Neural progenitor cell (in vitro differentiated cells): ENCODE results near the gene ZNF747. TPM values are rescaled to one million over a fixed set of nuclear protein-coding genes. Genes with fewer than 3 reads are reported as not detected.

Source experiments
- DNase-seq: peaks from one replicate; pipeline ENCODE4 v3.0.0-alpha.2; 2016; ENCODE audit warnings: low spot score
- H2AFZ ChIP-seq: fragments of 200-600 bp; sonication (generic); replicated peaks from 2 replicates; pipeline ENCODE4 v1.6.1; 2016; ENCODE audit warnings: antibody characterized with exemption
- H3F3A ChIP-seq: fragments of 200-600 bp; sonication (generic); 2 replicates; pipeline ENCODE4 v1.6.1; 2016; ENCODE audit warnings: antibody characterized with exemption, low read depth
- H3K27ac ChIP-seq: fragments of 200-600 bp; sonication (generic); 2 replicates; pipeline ENCODE4 v1.5.1; 2016; ENCODE audit warnings: mild to moderate bottlenecking
- H3K27me3 ChIP-seq: fragments of 200-600 bp; sonication (generic); 2 replicates; pipeline ENCODE4 v1.6.1; 2016; ENCODE audit warnings: mild to moderate bottlenecking, moderate library complexity
- H3K36me3 ChIP-seq: fragments of 200-600 bp; sonication (generic); 2 replicates; pipeline ENCODE4 v1.5.1; 2016
- H3K4me1 ChIP-seq: fragments of 200-600 bp; sonication (generic); 2 replicates; pipeline ENCODE4 v1.6.1; 2016; ENCODE audit warnings: mixed run types
- H3K4me2 ChIP-seq: fragments of 200-600 bp; sonication (generic); 2 replicates; pipeline ENCODE4 v1.6.1; 2016
- H3K4me3 ChIP-seq: fragments of 200-600 bp; sonication (generic); 2 replicates; pipeline ENCODE4 v1.5.1; 2016
- H3K79me2 ChIP-seq: fragments of 200-600 bp; sonication (generic); 2 replicates; pipeline ENCODE4 v1.6.1; 2016; ENCODE audit warnings: low read depth
- H3K9ac ChIP-seq: fragments of 200-600 bp; sonication (generic); 2 replicates; pipeline ENCODE4 v1.6.1; 2016
- H3K9me3 ChIP-seq: fragments of 200-600 bp; sonication (generic); 2 replicates; pipeline ENCODE4 v1.5.1; 2016; ENCODE audit warnings: low read depth
- H4K20me1 ChIP-seq: fragments of 200-600 bp; sonication (generic); 2 replicates; pipeline ENCODE4 v1.6.1; 2016; ENCODE audit warnings: low read depth
- H3K27ac Mint-ChIP-seq: 3 replicates; pipeline ENCODE4 v1.8.0; 2021; ENCODE audit warnings: mixed read lengths
- H3K27me3 Mint-ChIP-seq: 2 replicates; pipeline ENCODE4 v1.8.0; 2022; ENCODE audit warnings: low read depth, mild to moderate bottlenecking, inconsistent platforms, moderate library complexity, mixed read lengths; ENCODE audit not compliant: insufficient read depth
- H3K36me3 Mint-ChIP-seq: 3 replicates; pipeline ENCODE4 v1.8.0; 2021; ENCODE audit warnings: mixed read lengths
- H3K4me1 Mint-ChIP-seq: 3 replicates; pipeline ENCODE4 v1.8.0; 2021; ENCODE audit warnings: mixed read lengths
- H3K4me3 Mint-ChIP-seq: 3 replicates; pipeline ENCODE4 v1.8.0; 2021; ENCODE audit warnings: mild to moderate bottlenecking, moderate library complexity, mixed read lengths
- H3K9me3 Mint-ChIP-seq: 3 replicates; pipeline ENCODE4 v1.8.0; 2020; ENCODE audit warnings: mixed read lengths
- EZH2 ChIP-seq: fragments of 200-600 bp; sonication (generic); IDR thresholded peaks from 2 replicates; pipeline ENCODE4 v1.6.1; 2017; ENCODE audit warnings: antibody characterized with exemption, mild to moderate bottlenecking, moderate library complexity
- EZH2phosphoT487 ChIP-seq: fragments of 200-600 bp; sonication (generic); IDR thresholded peaks from 2 replicates; pipeline ENCODE4 v1.6.1; 2017; ENCODE audit warnings: antibody characterized with exemption
- total RNA-seq: library from RNA; depleted of rRNA; stranded (reverse); fragments of >200 nt; gene quantifications from 2 replicates; pipeline ENCODE4 v1.2.3, GENCODE V29; 2015; ENCODE audit warnings: low replicate concordance
- TF ChIP-seq, protein P1 (sequence below): fragments of 200-600 bp; sonication (generic); IDR thresholded peaks from 2 replicates; pipeline ENCODE4 v1.5.1; 2017; ENCODE audit warnings: antibody characterized with exemption, mild to moderate bottlenecking

The ZNF747 gene
- total RNA-seq = 7.0 and 14.5 TPM in 2 replicates

DNA sequence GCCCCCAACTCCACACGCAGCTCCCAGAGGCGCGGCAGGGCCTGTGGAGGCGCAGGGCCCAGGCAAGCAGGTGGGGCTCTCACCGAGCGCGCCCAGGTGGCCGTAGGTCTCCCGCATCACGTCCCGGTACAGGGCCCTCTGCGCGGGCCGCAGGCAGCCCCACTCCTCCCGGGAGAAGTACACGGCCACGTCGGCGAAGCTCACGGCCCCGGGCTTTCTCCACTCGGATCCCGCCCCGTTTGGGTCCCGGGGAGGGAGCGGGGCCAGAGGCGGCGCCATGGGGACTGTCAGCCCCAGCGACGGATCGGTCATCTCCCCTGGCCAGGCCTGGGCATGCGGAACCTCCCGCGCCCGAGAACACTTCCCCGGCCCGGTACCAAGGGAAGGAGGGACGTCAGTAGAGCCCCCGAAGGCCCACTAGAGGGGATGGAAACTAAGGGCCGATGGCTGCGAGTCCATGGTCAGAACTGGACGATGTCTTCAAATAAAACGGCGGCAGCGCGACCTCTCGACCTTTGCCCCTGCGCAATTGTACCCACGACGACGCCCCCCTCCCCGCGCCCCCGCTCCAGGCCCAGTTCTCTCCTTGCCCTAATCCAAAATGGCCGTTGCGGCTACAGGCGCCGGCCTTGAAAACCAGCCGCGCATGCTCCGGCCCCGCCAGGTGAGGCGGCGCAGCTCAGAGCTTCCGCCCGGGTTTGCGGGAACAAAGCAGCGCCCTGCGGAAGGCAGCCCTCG lies at the start of gene ZNF747:
Gene ZNF747 (minus strand): TSS at position 491 of the 738 bp plus-strand sequence. CDS start 179 bp downstream, at position 312.
- peak within 1 kb of the TSS; percentile 45 for H3K9ac ChIP-seq
- H3K4me3 Mint-ChIP-seq = peak within 1 kb of the TSS; percentile 88
- no peaks in the 10 kb centered on the region for H3K36me3 ChIP-seq
- no peaks in the 10 kb centered on the region for H3K9me3 ChIP-seq
- peaks cover 36% of the 10 kb centered on the region for H3K79me2 ChIP-seq
- H3K36me3 Mint-ChIP-seq = peaks cover 9% of the 10 kb centered on the region
- TF ChIP-seq, protein P1, sequence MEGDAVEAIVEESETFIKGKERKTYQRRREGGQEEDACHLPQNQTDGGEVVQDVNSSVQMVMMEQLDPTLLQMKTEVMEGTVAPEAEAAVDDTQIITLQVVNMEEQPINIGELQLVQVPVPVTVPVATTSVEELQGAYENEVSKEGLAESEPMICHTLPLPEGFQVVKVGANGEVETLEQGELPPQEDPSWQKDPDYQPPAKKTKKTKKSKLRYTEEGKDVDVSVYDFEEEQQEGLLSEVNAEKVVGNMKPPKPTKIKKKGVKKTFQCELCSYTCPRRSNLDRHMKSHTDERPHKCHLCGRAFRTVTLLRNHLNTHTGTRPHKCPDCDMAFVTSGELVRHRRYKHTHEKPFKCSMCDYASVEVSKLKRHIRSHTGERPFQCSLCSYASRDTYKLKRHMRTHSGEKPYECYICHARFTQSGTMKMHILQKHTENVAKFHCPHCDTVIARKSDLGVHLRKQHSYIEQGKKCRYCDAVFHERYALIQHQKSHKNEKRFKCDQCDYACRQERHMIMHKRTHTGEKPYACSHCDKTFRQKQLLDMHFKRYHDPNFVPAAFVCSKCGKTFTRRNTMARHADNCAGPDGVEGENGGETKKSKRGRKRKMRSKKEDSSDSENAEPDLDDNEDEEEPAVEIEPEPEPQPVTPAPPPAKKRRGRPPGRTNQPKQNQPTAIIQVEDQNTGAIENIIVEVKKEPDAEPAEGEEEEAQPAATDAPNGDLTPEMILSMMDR = peak; percentile 17
- TF ChIP-seq EZH2 (no peak), EZH2phosphoT487 (no peak)
- H3K9me3 Mint-ChIP-seq = no peaks in the 10 kb centered on the region
- peaks cover 4% of the 10 kb centered on the region for H3K27me3 Mint-ChIP-seq
- DNase-seq = peak; percentile 95
- H3K4me3 ChIP-seq = peak within 1 kb of the TSS; percentile 71
- peaks cover 8% of the 10 kb centered on the region for H3K4me1 ChIP-seq
- peak within 1 kb of the TSS; percentile 91 for H3K27ac Mint-ChIP-seq
- no peaks in the 10 kb centered on the region for H4K20me1 ChIP-seq
- peaks cover 24% of the 10 kb centered on the region for H3K4me1 Mint-ChIP-seq
- H3K27me3 ChIP-seq = no peaks in the 10 kb centered on the region
- H3F3A ChIP-seq = peaks cover 7% of the 10 kb centered on the region
- peak within 1 kb of the TSS; percentile 82 for H3K4me2 ChIP-seq
- H2AFZ ChIP-seq = peak within 1 kb of the TSS; percentile 80
- no peak within 1 kb of the TSS for H3K27ac ChIP-seq

DNA sequence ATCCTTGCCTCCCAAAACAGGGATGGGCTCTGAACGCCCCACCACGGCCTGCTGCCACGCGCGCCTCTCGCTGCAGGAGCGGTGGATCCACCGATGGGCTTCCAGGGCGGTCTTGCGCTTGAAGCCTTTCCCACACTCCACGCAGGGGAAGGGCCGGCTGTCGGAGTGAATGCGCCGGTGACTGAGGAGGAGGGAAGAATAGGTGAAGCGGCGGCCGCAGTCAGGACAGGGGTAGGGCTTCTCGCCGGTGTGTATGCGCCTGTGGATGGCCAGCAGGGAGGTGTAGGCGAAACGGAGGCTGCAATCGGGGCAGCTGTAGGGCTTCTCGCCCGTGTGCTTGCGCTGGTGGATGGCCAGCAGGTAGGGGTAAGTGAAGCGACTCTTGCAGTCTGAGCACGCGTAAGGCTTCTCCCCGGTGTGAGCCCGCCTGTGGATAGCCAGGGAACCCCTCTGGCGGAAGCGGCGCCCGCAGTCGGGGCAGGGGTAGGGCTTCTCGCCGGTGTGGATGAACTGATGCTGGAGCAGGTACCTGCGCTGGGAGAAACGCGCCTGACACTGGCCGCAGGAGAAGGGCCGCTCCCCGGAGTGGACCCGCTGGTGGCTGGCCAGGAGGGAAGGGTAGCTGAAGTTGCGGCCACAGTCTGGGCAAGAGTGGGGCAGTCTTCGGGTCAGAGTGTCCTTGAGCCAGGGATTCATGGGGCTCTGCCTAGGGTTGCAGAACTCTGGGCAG lies 48.1 kb upstream of the ZNF747 start:
- no peak for DNase-seq
- peaks cover 13% of the 10 kb centered on the region for H3K36me3 Mint-ChIP-seq
- H3K27ac Mint-ChIP-seq = peak overlapping the region; percentile 57
- Histone ChIP-seq H2AFZ (no peak overlapping the region), H3K27ac (no peak overlapping the region), H3K4me3 (no peak overlapping the region), H3F3A (peaks cover 5% of the 10 kb centered on the region), H3K9me3 (no peaks in the 10 kb centered on the region), H3K27me3 (no peaks in the 10 kb centered on the region), H3K79me2 (peaks cover 35% of the 10 kb centered on the region), H3K36me3 (no peaks in the 10 kb centered on the region), H3K4me1 (no peaks in the 10 kb centered on the region), H4K20me1 (no peaks in the 10 kb centered on the region), H3K9ac (no peak overlapping the region), H3K4me2 (no peak overlapping the region)
- TF ChIP-seq, protein P1 = no peak
- TF ChIP-seq EZH2 (no peak), EZH2phosphoT487 (no peak)
- H3K4me1 Mint-ChIP-seq = peaks cover 11% of the 10 kb centered on the region
- no peak overlapping the region for H3K4me3 Mint-ChIP-seq
- H3K9me3 Mint-ChIP-seq = no peaks in the 10 kb centered on the region
- H3K27me3 Mint-ChIP-seq = peaks cover 5% of the 10 kb centered on the region

DNA sequence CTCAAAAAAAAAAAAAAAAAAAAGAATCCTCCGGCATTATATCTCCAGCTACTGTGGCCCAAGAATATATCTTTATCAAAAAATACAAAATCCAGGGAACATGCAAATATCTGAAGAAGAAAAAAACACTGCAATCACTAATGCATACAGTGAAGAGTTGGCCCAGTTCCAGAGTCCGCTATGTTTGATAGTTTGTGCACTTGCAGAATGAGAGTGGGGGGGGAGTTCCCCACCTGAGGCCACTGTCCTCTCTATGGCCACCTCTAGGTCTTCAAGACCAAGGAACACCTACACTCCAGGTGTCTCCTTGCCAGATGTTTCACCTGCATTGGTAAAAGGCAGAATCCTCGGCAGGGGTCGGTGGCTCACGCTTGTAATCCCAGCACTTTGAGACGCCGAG lies 46.8 kb upstream of the ZNF747 start:
- peaks cover 5% of the 10 kb centered on the region for H3F3A ChIP-seq
- no peak overlapping the region for H3K27ac Mint-ChIP-seq
- H3K4me2 ChIP-seq = no peak overlapping the region
- no peaks in the 10 kb centered on the region for H3K9me3 ChIP-seq
- H3K27me3 ChIP-seq = no peaks in the 10 kb centered on the region
- H3K4me3 Mint-ChIP-seq = no peak overlapping the region
- no peaks in the 10 kb centered on the region for H4K20me1 ChIP-seq
- H2AFZ ChIP-seq = no peak overlapping the region
- H3K27me3 Mint-ChIP-seq = peaks cover 5% of the 10 kb centered on the region
- no peaks in the 10 kb centered on the region for H3K36me3 ChIP-seq
- TF ChIP-seq, protein P1 = no peak
- TF ChIP-seq EZH2phosphoT487 = no peak
- no peak for TF ChIP-seq EZH2
- H3K9me3 Mint-ChIP-seq = no peaks in the 10 kb centered on the region
- H3K36me3 Mint-ChIP-seq = peaks cover 10% of the 10 kb centered on the region
- no peak for DNase-seq
- no peaks in the 10 kb centered on the region for H3K4me1 ChIP-seq
- no peak overlapping the region for H3K9ac ChIP-seq
- peaks cover 9% of the 10 kb centered on the region for H3K4me1 Mint-ChIP-seq
- H3K27ac ChIP-seq = no peak overlapping the region
- no peak overlapping the region for H3K4me3 ChIP-seq
- H3K79me2 ChIP-seq = peaks cover 27% of the 10 kb centered on the region
